ENCODE results near the gene OPA3.
A peak's percentile ranks its signal among the peaks of the same experiment; 100 is the strongest.

DNA sequence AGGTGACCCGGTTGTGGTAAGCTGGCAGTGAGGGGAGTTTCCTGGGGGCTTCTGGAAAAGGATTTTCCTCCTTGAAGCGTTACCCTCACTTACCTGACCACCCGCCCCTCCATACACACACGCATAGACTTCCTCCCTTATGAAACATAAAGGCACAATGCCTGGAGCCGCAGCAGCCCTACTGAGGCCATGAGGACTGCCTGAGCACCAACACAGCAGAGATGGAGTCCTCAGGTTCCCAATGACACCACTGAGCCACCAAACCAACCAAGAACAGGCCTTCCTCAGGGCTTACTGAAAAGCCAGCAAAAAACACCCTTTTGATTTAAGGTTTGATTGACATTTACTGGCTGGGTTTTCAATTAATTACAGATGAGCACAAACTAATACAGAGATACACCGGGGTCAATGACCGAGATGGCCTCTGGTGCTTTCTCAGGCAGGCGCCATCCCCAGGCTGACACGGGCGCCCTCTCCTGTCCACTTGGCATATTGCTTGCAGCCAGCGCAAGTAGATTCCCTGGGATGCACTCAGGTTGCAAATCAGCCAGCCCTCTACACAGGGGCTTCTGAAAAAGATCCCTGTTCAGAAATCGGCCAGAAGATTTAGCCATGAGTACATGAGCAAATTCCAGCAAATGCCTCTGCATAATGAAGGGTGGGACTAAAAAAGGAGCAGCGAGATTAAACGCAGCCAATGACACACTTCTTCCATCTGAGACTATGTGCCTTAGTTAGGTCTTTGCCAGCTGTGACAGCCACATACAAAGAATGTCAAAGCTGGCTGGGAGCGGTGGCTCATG is 14.8 kb downstream of the OPA3 start:
- TF ChIP-seq, protein P1, sequence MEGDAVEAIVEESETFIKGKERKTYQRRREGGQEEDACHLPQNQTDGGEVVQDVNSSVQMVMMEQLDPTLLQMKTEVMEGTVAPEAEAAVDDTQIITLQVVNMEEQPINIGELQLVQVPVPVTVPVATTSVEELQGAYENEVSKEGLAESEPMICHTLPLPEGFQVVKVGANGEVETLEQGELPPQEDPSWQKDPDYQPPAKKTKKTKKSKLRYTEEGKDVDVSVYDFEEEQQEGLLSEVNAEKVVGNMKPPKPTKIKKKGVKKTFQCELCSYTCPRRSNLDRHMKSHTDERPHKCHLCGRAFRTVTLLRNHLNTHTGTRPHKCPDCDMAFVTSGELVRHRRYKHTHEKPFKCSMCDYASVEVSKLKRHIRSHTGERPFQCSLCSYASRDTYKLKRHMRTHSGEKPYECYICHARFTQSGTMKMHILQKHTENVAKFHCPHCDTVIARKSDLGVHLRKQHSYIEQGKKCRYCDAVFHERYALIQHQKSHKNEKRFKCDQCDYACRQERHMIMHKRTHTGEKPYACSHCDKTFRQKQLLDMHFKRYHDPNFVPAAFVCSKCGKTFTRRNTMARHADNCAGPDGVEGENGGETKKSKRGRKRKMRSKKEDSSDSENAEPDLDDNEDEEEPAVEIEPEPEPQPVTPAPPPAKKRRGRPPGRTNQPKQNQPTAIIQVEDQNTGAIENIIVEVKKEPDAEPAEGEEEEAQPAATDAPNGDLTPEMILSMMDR (conservative IDR thresholded peaks at IDR 0.05) = peak; percentile 93
- TF ChIP-seq EZH2 (IDR thresholded peaks at IDR 0.05; ENCODE audit: low read depth) = no peak

Data from PC-9 (cell line).